ENCODE data around the gene APOC4.

GRCh38 chr19:44988273-44988672 lies 46.2 kb downstream of the APOC4 start:
- no peak for TF ChIP-seq POLR2A (IDR thresholded peaks at IDR 0.05)
- no peak for TF ChIP-seq CTCF (IDR thresholded peaks at IDR 0.05)
